DMS114 treated with DMSO at 0.1 percent for 48 hours (cell line): ENCODE measurements around the gene LAMP5.

Experiments used
- DNase-seq: peaks from one replicate; lab custom pipeline; 2025; ENCODE audit not compliant: unreplicated experiment; lab: John Stamatoyannopoulos, UW

LAMP5 gene

DNA sequence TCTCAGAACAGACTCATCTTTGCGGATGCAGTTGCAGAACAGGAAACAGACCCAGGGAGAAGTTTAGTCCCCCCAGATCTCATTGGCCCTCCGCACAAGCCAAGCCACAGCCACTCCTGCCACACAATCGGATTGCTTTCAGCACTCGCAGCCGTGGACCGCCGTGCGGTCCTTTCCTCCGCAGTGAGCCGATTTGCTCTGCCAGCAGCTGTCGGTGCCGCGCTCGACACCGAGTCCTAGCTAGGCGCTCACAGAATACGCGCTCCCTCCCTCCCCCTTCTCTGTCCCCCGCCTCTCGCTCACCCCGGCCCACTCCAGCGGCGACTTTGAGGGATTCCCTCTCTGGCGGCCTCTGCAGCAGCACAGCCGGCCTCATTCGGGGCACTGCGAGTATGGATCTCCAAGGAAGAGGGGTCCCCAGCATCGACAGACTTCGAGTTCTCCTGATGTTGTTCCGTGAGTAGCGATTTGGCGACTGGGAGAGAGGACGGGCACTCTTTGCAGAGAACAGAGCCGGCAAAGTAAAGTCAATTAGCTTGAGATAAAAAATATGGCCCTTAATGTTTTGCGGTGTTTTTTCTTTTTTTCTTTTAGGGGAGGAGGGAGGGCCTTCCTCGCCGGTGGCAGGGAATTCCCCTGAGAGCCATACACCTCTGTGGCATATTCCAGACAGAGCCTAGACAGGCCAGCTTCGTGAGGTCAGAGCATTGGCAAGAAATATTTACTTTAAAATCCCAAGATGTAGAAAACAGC, at the start of gene LAMP5:
TSS of gene LAMP5 (plus strand) at position 130 of the 753 bp plus-strand sequence. CDS start at position 393, 263 bp downstream.
- no peak for DNase-seq

- no peak for DNase-seq
Observed at GRCh38 chr20:9467995-9468394, 46.4 kb upstream of the LAMP5 start.

DNA sequence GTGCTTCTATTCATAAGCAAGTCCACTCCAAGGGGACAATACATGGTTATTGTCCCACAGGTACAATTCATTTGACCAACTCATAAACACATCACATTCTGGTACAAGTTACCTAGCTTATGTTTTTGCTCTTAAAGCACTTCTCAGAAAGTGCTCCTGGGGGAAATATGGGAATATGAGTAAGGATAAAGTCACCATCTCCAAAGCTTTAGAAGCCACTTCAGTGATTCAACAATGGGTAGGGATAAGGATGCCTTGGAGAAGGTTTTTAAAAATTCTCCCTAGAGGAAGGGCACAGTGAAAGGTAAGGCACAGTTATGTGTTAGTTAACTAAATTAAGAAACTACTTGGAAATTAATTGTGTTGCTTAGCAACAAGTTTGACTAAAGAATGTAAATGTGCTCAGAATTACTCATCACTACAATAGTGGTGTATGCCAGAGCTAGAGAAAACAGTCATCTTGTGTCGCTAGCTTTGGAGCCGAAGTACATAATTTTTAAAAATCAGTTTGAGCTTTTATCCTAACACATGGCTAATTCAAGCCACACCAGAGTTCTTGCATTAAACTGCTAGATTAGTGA, 39.5 kb upstream of the LAMP5 start:
- DNase-seq = no peak

DNA sequence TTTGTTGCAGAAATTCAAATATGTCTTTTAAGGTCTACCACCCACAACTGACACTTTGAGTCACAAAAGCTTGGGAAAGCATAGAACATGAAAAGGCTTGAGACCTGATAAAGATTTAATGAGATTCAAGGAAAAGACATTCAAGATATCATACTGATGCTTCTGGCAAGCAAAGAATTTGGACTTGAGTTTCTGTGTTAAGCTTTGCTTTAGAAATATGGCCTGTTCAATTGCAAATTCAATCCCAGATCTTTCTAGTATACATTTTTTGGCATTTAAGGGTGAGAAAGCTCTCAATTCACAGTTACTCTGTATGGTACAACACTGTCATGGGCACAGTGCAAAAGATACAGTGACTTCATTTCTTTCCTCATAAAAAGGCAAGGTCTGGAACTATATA, 38.9 kb upstream of the LAMP5 start:
- DNase-seq = no peak

- no peak for DNase-seq
Observed at GRCh38 chr20:9476174-9476573, 38.2 kb upstream of the LAMP5 start.

- no peak for DNase-seq
Observed at GRCh38 chr20:9476637-9477036, 37.8 kb upstream of the LAMP5 start.

- no peak for DNase-seq
Observed at GRCh38 chr20:9478771-9479170, 35.6 kb upstream of the LAMP5 start.

DNA sequence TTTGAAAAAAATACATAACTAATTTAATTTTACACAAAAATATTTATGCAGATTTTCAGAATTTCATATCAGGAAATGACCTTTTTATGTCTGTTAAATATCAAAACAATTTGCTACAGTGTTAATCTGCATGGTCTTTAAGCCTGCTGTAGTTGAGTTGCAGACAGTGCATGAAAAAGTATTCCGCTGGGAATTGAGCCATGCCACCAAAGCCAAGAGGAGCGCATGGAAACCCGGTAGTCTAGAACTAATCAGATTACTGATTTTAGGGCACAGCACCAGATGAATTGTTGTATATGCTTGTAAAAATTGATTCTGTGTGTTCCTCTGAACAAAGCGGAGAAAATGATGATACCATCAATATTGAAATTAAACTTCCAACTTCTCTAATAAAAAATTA, 34.3 kb upstream of the LAMP5 start:
- DNase-seq = no peak

GRCh38 chr20:9482180-9482579, 32.2 kb upstream of the LAMP5 start:
- DNase-seq = no peak

GRCh38 chr20:9483131-9483530, 31.3 kb upstream of the LAMP5 start:
- no peak for DNase-seq

DNA sequence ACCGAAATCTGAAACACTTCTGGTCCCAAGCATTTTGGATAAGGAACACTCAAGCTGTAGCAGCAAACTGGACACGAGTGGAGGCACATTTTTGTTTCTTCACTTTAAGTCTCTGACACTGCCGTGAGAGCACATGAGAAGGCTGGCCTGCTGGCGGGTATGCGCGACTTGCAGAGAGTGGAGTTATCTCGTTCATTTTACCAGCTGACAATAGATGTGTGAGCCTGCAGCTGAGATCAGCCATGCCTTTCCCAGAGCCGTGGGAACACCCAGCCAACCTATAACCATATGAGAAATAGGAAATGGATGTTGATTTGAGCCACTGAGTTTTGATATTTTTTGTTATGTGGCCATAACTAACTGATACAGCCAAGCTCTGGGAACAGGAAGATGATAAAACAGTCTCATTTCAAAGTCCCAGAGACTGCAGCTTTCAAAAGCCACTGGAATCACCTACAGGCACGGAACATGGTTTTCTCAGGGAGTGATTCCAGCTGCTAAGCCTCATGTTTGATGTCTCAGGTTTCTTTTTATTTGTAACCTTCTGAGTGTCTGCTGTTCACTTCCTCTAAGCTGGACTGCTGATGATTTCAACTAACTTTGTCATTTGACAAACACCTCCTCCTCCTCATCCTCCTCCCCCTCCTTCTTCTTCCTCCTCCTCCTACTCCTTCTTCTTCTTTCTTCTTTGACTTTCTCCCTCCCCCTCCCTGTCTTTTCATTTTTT, 28.6 kb upstream of the LAMP5 start:
- DNase-seq = no peak

GRCh38 chr20:9487231-9487630, 27.2 kb upstream of the LAMP5 start:
- DNase-seq = no peak

GRCh38 chr20:9488063-9488462, 26.3 kb upstream of the LAMP5 start:
- DNase-seq = no peak

- no peak for DNase-seq
Observed at GRCh38 chr20:9490161-9490560, 24.2 kb upstream of the LAMP5 start.

- no peak for DNase-seq
Observed at GRCh38 chr20:9490631-9491030, 23.8 kb upstream of the LAMP5 start.

GRCh38 chr20:9491324-9491723, 23.1 kb upstream of the LAMP5 start:
- DNase-seq = no peak

DNA sequence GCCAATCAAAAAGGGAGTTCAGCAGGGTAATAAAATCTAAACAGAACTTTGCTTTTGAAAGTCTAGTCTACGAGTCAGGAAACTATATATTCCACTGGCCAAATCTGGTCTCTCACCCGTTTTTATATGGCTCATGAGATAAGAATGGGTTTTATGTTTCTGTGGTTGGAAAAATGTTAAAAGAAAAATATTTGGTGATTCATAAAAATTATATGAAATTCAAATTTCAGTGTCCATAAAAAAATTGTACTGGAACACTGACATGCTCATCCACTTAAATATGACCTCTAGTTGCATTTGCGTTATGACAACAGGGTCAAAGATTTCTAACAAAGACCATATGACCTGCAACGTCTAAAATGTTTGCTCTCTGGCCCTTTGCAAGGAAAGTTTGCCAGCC, 22.3 kb upstream of the LAMP5 start:
- no peak for DNase-seq

DNA sequence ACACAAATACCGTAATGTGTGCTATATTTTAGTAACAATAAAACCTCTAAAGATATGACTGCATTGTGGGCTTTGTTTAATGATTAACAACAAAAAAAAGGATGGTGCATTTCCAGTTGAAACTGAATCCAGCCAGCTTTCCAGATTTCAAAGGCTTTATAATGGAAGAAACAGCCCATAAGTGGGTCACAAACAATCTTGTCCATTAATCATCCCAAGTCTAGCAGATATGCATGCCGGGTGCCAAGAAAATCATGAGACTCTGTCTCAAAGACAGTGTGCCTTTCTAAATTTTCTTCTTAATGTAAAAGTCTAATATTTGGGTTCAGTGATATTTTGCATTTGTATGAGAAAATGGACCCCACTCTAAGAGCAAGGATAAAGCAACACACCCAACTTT, 20.6 kb upstream of the LAMP5 start:
- no peak for DNase-seq

GRCh38 chr20:9495701-9496100, 18.7 kb upstream of the LAMP5 start:
- DNase-seq = no peak

DNA sequence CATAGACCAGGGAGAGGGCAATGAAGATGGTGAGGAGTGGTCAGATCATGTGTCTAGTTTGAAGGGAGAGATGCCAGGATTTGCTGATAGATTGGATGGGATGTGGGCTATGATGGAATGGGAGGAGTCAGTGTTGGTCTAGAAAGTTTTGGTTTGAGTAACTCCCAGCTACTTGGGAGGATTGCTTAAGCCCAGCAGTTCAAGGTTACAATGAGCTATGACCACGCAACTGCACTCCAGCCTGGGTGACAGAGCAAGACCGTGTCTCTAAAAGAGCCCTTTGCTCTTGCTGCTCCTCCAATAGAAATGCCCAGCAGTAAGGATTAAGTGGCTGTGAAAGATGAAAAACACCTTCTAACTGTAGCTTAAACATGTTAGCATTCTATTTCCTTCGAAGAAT, 18.2 kb upstream of the LAMP5 start:
- DNase-seq = no peak

DNA sequence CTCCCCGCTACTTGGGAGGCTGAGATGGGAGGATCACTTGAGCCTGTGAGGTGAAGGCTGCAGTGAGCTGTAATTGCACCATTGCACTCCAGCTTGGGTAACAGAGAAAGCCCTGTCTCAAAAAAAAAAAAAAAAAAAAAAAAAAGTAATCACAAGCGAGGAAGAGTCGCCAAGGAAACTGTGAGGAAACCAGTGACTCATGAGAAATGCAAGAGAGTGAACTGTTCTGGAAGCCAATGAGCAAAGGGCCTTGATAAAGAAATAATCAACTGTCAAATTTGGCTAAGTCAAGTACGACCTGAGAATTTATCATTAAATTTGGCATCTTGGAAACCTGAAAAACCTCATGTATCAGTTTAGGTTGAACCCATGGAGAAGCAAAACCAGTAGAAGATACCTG, 16.1 kb upstream of the LAMP5 start:
- no peak for DNase-seq
